WTC11 (cell line): ENCODE results near the gene MACROD2. TPM values are rescaled to one million over a fixed set of nuclear protein-coding genes. Genes with fewer than 3 reads are reported as not detected.

Experiments
- ATAC-seq: fragments of 200-7000 bp; cut with Tn5 transposase; 2 replicates; pipeline ENCODE4 v1.10.0; 2021; ENCODE audit warnings: mild to moderate bottlenecking, moderate library complexity
- CTCF ChIA-PET: fragments of 300-600 bp; sonication (Branson Sonifier 250); formaldehyde crosslinking; loops from one replicate; lab custom pipeline; 2021; ENCODE audit warnings: antibody characterized with exemption; lab: Charles Lee
- POLR2A ChIA-PET: fragments of 350-600 bp; sonication (Branson Sonifier 250); formaldehyde crosslinking; loops from one replicate; lab custom pipeline; 2021; ENCODE audit warnings: antibody characterized with exemption; lab: Charles Lee
- DNase-seq: peaks from one replicate; pipeline ENCODE4 v3.0.0; 2021; ENCODE audit warnings: low spot score
- H3K27ac Mint-ChIP-seq: 2 replicates; pipeline ENCODE4 v1.8.0; 2021; ENCODE audit warnings: mixed read lengths
- H3K27me3 Mint-ChIP-seq: 2 replicates; pipeline ENCODE4 v1.8.0; 2021; ENCODE audit warnings: low read depth, mild to moderate bottlenecking, moderate library complexity, mixed read lengths
- H3K36me3 Mint-ChIP-seq: 2 replicates; pipeline ENCODE4 v1.8.0; 2021; ENCODE audit warnings: mixed read lengths
- H3K4me1 Mint-ChIP-seq: 2 replicates; pipeline ENCODE4 v1.8.0; 2022; ENCODE audit warnings: mixed read lengths
- H3K4me3 Mint-ChIP-seq: 2 replicates; pipeline ENCODE4 v1.8.0; 2021; ENCODE audit warnings: mild to moderate bottlenecking, moderate library complexity, mixed read lengths
- H3K9me3 Mint-ChIP-seq: 2 replicates; pipeline ENCODE4 v1.8.0; 2021; ENCODE audit warnings: mixed read lengths
- AFF4 ChIP-seq: sonication (generic); formaldehyde crosslinking; IDR thresholded peaks from 2 replicates; pipeline ENCODE4 v1.8.1; 2023; ENCODE audit warnings: mild to moderate bottlenecking, missing genetic modification reagents, borderline replicate concordance
- ATF2 ChIP-seq: sonication (generic); formaldehyde crosslinking; IDR thresholded peaks from 2 replicates; pipeline ENCODE4 v1.8.1; 2022; ENCODE audit warnings: low read depth, missing genetic modification reagents, borderline replicate concordance
- CREB1 ChIP-seq: sonication (generic); formaldehyde crosslinking; IDR thresholded peaks from 2 replicates; pipeline ENCODE4 v1.8.0; 2023; ENCODE audit warnings: mild to moderate bottlenecking, missing genetic modification reagents
- CREM ChIP-seq: sonication (generic); formaldehyde crosslinking; IDR thresholded peaks from 2 replicates; pipeline ENCODE4 v1.8.1; 2022; ENCODE audit warnings: mild to moderate bottlenecking, missing genetic modification reagents, moderate library complexity
- ERG ChIP-seq: fragments of 250-450 bp; sonication (Bioruptor Pico); IDR thresholded peaks from 2 replicates; pipeline ENCODE4 v1.8.0; 2021; ENCODE audit warnings: mild to moderate bottlenecking
- ESRRA ChIP-seq: sonication (generic); formaldehyde crosslinking; IDR thresholded peaks from 2 replicates; pipeline ENCODE4 v1.8.1; 2022; ENCODE audit warnings: mild to moderate bottlenecking, missing genetic modification reagents, borderline replicate concordance
- FOXP4 ChIP-seq: sonication (generic); formaldehyde crosslinking; IDR thresholded peaks from 2 replicates; pipeline ENCODE4 v1.8.0; 2022; ENCODE audit warnings: mild to moderate bottlenecking, missing genetic modification reagents
- GRHL2 ChIP-seq: fragments of 250-450 bp; sonication (Bioruptor Pico); IDR thresholded peaks from 2 replicates; pipeline ENCODE4 v1.8.0; 2022; ENCODE audit warnings: mild to moderate bottlenecking, moderate library complexity; ENCODE audit not compliant: insufficient replicate concordance, severe bottlenecking
- IRF2 ChIP-seq: sonication (generic); formaldehyde crosslinking; IDR thresholded peaks from 2 replicates; pipeline ENCODE4 v1.8.0; 2022; ENCODE audit warnings: low read depth, missing genetic modification reagents, borderline replicate concordance
- JUN ChIP-seq: sonication (generic); formaldehyde crosslinking; IDR thresholded peaks from 2 replicates; pipeline ENCODE4 v1.8.0; 2023; ENCODE audit warnings: mild to moderate bottlenecking, missing genetic modification reagents
- MYBL2 ChIP-seq: sonication (generic); formaldehyde crosslinking; IDR thresholded peaks from 2 replicates; pipeline ENCODE4 v1.8.1; 2023; ENCODE audit warnings: mild to moderate bottlenecking, moderate library complexity, missing genetic modification reagents
- NFATC4 ChIP-seq: fragments of 250-450 bp; sonication (Bioruptor Pico); IDR thresholded peaks from 2 replicates; pipeline ENCODE4 v1.9.0; 2021; ENCODE audit warnings: mild to moderate bottlenecking
- OVOL2 ChIP-seq: fragments of 250-450 bp; sonication (Bioruptor Pico); IDR thresholded peaks from 2 replicates; pipeline ENCODE4 v1.9.0; 2021; ENCODE audit warnings: mild to moderate bottlenecking, borderline replicate concordance
- TP53 ChIP-seq: sonication (generic); formaldehyde crosslinking; IDR thresholded peaks from 2 replicates; pipeline ENCODE4 v1.8.1; 2023; ENCODE audit warnings: mild to moderate bottlenecking, missing genetic modification reagents
- ZMAT4 ChIP-seq: fragments of 250-450 bp; sonication (Bioruptor Pico); IDR thresholded peaks from 2 replicates; pipeline ENCODE4 v1.9.0; 2021; ENCODE audit warnings: mild to moderate bottlenecking
- ZNF138 ChIP-seq: sonication (generic); formaldehyde crosslinking; conservative IDR thresholded peaks from 2 replicates; pipeline ENCODE4 v1.8.1; 2022; ENCODE audit warnings: mild to moderate bottlenecking, moderate library complexity, missing genetic modification reagents
- ZNF263 ChIP-seq: sonication (generic); formaldehyde crosslinking; IDR thresholded peaks from 2 replicates; pipeline ENCODE4 v1.8.1; 2022; ENCODE audit warnings: low read depth, mild to moderate bottlenecking, moderate library complexity, missing genetic modification reagents
- ZNF317 ChIP-seq: sonication (generic); formaldehyde crosslinking; IDR thresholded peaks from 2 replicates; pipeline ENCODE4 v1.8.1; 2023; ENCODE audit warnings: low read depth, mild to moderate bottlenecking, moderate library complexity, missing genetic modification reagents, borderline replicate concordance
- ZSCAN18 ChIP-seq: fragments of 250-450 bp; sonication (Bioruptor Pico); IDR thresholded peaks from 2 replicates; pipeline ENCODE4 v2.1.2; 2022; ENCODE audit warnings: mild to moderate bottlenecking, moderate library complexity
- total RNA-seq: library from RNA; stranded (reverse); gene quantifications from 3 replicates; pipeline ENCODE4 v1.2.3, GENCODE V29; 2021

MACROD2 gene
- total RNA-seq, 1 experiment from 2014 or later: 4.1 TPM

- Mint-ChIP-seq H3K4me1 (peaks cover 10% of the 10 kb centered on the region), H3K36me3 (no peaks in the 10 kb centered on the region), H3K27ac (no peak overlapping the region), H3K9me3 (no peaks in the 10 kb centered on the region), H3K27me3 (no peaks in the 10 kb centered on the region), H3K4me3 (no peak overlapping the region)
- no peak for ATAC-seq
- TF ChIP-seq ATF2 (CRISPR knock-in tag): no peak
- no peak for TF ChIP-seq ERG
- TF ChIP-seq FOXP4 (CRISPR knock-in tag): no peak
- TF ChIP-seq ESRRA: no peak
- no peak for TF ChIP-seq ZSCAN18 (CRISPR knock-in tag)
- TF ChIP-seq GRHL2 (CRISPR knock-in tag): no peak
- no peak for TF ChIP-seq AFF4 (CRISPR knock-in tag)
- TF ChIP-seq MYBL2 (CRISPR knock-in tag): no peak
- no peak for TF ChIP-seq ZNF263 (CRISPR knock-in tag)
- no peak for TF ChIP-seq IRF2 (CRISPR knock-in tag)
- TF ChIP-seq ZNF138 (CRISPR knock-in tag): no peak
- no peak for TF ChIP-seq TP53 (CRISPR knock-in tag)
- no peak for TF ChIP-seq ZMAT4 (CRISPR knock-in tag)
- TF ChIP-seq NFATC4 (CRISPR knock-in tag): no peak
- TF ChIP-seq ZNF317: no peak
- no peak for TF ChIP-seq OVOL2
- TF ChIP-seq CREM (CRISPR knock-in tag): no peak
- no peak for TF ChIP-seq JUN (CRISPR knock-in tag)
- TF ChIP-seq CREB1 (CRISPR knock-in tag): no peak
- TF ChIP-seq, all 79 proteins: peak for 0
- ChIA-PET POLR2A (no interaction called here), CTCF (no interaction called here)
- DNase-seq: no peak
These were observed 250.2 kb downstream of the MACROD2 start for GRCh38 chr20:14245368-14245970.
